ENCODE results near the gene ZBTB17. TPM values are rescaled to one million over a fixed set of nuclear protein-coding genes. Genes with fewer than 3 reads are reported as not detected.

Gene ZBTB17
- total and polyA plus RNA-seq, 2 of the 4 experiments (the other 2 are of a cell fraction) = 26.3 to 58.2 TPM

DNA sequence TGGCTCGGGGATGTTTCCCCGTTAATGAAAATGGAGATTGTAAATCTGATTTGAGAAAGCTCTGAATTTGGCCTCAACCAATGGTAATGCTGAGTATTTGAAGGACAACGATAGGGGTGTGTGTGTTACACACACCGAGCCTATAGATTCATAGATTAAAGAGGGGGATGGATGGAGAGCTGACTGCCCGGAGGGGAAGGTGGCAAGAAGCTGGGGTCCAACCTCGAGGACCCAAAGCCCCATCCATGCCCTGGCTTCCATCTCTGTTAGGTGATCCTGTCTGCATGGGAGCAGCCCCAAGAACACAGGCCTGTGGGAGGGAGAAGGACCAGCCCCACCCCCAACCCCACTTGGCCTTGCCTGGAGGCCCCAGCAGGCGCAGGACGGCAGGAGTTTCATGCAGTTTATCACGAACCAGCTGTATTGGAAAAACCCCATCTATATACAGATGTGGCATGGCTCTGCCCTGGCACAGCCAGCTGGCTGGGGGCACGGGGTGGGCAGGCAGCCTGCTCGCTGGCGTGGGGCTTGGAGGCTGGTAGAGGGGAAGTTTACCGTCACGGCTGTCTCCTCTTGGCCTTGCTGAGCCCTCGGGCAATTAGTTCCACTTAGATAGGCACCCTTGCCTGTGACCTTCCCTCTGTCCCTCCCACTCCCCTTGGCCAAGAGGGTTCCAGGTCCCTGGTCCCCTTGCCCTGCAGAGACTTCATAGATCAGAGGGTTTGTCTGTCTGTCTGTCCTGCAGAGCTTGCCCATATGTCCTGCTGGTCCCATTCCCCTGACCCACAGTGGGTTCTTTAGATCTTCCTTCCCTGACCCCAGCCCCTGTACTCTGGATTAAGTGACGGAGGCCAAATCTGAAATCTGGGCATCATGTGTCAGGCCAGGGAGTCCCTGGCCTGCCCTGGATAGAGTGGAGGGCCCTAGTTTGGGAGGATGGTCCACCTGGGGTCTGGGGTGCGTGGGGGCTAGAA, 38.9 kb upstream of the ZBTB17 start:
- Histone ChIP-seq H3K14ac (replicated peaks; ENCODE audit: low read depth, low read length) (no peak overlapping the region; the same call in 1 of the 2 replicates), H4K8ac (ENCODE audit: low read depth in 2 of 2, low read length in 2 of 2) (no peak overlapping the region), H3K23ac (ENCODE audit: low read depth, low read length) (no peak overlapping the region), H3K9me3 (ENCODE audit: control insufficient read depth, insufficient read depth, low read length) (no peaks in the 10 kb centered on the region), H3K27me3 (ENCODE audit: control insufficient read depth, insufficient read depth, low read length) (no peaks in the 10 kb centered on the region), H2BK120ac (ENCODE audit: low read depth, low read length) (no peak overlapping the region), H3K56ac (ENCODE audit: extremely low read depth, insufficient read depth, low read length) (no peak overlapping the region), H2BK15ac (ENCODE audit: low read depth, low read length) (peak overlapping the region; percentile 58; the same call in 1 of the 3 replicates), H3K27ac (ENCODE audit: insufficient read depth, low read length) (no peak overlapping the region), H2AK9ac (replicated peaks; ENCODE audit: low read depth, low read length, poor library complexity) (peak overlapping the region; percentile 15), H2AK5ac (ENCODE audit: low read depth, low read length) (peak overlapping the region; percentile 12), H4K5ac (ENCODE audit: low read depth, low read length) (no peak overlapping the region), H4K20me1 (ENCODE audit: insufficient read depth, low read length) (no peaks in the 10 kb centered on the region), H3K9me1 (ENCODE audit: insufficient read depth, low read length) (peaks cover 3% of the 10 kb centered on the region), H2BK20ac (ENCODE audit: low read depth, low read length) (no peak overlapping the region), H3K18ac (ENCODE audit: low read depth, low read length) (no peak overlapping the region), H2BK5ac (ENCODE audit: low read depth, low read length, poor library complexity, severe bottlenecking) (no peak overlapping the region), H3K9ac (ENCODE audit: low read depth, low read length) (no peak overlapping the region), H2AFZ (replicated peaks; ENCODE audit: low read length, poor library complexity) (peak overlapping the region; percentile 48), H3K4me3 (ENCODE audit: insufficient read depth, low read depth, low read length) (no peak overlapping the region), H3K79me1 (ENCODE audit: low read depth in 1 of 2, low read length in 2 of 2) (no peaks in the 10 kb centered on the region), H3K36me3 (ENCODE audit: control insufficient read depth, insufficient read depth, low read length) (no peaks in the 10 kb centered on the region), H3K4ac (ENCODE audit: low read depth, low read length) (peak overlapping the region; percentile 31; the same call in 1 of the 2 replicates), H4K91ac (ENCODE audit: insufficient read depth, low read depth, low read length) (no peak overlapping the region), H3K4me1 (ENCODE audit: control insufficient read depth, insufficient read depth, low read length) (peaks cover 30% of the 10 kb centered on the region), H3K4me2 (ENCODE audit: low read depth, low read length) (no peak overlapping the region)
- ATAC-seq (ENCODE audit: low read depth) = no peak
- ChIA-PET CTCF (interaction anchor here (1.1 kb wide), 1 partner anchor 223 kb away, joined by 3 read pairs; no protein-coding TSS in a partner anchor), POLR2A (ENCODE audit: unreplicated experiment) (interaction anchor here (0.6 kb wide), 1 partner anchor 105 kb away, joined by 10 read pairs; no protein-coding TSS in a partner anchor)
- DNase-seq = no peak
- TF ChIP-seq FOS (IDR thresholded peaks at IDR 0.05; ENCODE audit: low read depth, low read length) (no peak), POLR2A (IDR thresholded peaks at IDR 0.05; ENCODE audit: low read depth, low read length) (no peak), BHLHE40 (IDR thresholded peaks at IDR 0.05; ENCODE audit: low read depth, low read length) (no peak), CEBPB (IDR thresholded peaks at IDR 0.05; ENCODE audit: low read depth, low read length) (no peak)
- TF ChIP-seq, protein P1, sequence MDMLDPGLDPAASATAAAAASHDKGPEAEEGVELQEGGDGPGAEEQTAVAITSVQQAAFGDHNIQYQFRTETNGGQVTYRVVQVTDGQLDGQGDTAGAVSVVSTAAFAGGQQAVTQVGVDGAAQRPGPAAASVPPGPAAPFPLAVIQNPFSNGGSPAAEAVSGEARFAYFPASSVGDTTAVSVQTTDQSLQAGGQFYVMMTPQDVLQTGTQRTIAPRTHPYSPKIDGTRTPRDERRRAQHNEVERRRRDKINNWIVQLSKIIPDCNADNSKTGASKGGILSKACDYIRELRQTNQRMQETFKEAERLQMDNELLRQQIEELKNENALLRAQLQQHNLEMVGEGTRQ (IDR thresholded peaks at IDR 0.05; ENCODE audit: low read depth, low read length) = peak; percentile 32; the same call in 1 of the 2 replicates
- TF ChIP-seq, protein P2, sequence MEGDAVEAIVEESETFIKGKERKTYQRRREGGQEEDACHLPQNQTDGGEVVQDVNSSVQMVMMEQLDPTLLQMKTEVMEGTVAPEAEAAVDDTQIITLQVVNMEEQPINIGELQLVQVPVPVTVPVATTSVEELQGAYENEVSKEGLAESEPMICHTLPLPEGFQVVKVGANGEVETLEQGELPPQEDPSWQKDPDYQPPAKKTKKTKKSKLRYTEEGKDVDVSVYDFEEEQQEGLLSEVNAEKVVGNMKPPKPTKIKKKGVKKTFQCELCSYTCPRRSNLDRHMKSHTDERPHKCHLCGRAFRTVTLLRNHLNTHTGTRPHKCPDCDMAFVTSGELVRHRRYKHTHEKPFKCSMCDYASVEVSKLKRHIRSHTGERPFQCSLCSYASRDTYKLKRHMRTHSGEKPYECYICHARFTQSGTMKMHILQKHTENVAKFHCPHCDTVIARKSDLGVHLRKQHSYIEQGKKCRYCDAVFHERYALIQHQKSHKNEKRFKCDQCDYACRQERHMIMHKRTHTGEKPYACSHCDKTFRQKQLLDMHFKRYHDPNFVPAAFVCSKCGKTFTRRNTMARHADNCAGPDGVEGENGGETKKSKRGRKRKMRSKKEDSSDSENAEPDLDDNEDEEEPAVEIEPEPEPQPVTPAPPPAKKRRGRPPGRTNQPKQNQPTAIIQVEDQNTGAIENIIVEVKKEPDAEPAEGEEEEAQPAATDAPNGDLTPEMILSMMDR (conservative IDR thresholded peaks at IDR 0.05; ENCODE audit: low read depth, low read length) = no peak
- in situ Hi-C loops (cut with MboI; ENCODE audit: low sequenced_read_pairs) (no loop called here), dilution Hi-C loops (cut with HindIII; ENCODE audit: low sequenced_read_pairs, unreplicated experiment) (no loop called here), intact Hi-C loops (cut with micrococcal nuclease) (no loop called here)
- 65% methylated on average over 2 of the region's 17 CpGs; no CpG with 5 or more reads in 1 of the 2 experiments for WGBS, 2 experiments (ENCODE audit: extremely low coverage in 2 of 2, insufficient read length in 1 of 2)
- no TSS peak for BruUV-seq (replicated peaks)
